Endodermal cell (in vitro differentiated cells): ENCODE measurements around the gene ITLN1. TPM values are rescaled to one million over a fixed set of nuclear protein-coding genes. Genes with fewer than 3 reads are reported as not detected.
A peak's percentile ranks its signal among the peaks of the same experiment; 100 is the strongest.

Experiments used
- DNase-seq: peaks from one replicate; pipeline ENCODE4 v3.0.0-alpha.2; 2017
- H3K27ac ChIP-seq: 2 replicates; pipeline ENCODE4 v1.5.1; 2013; ENCODE audit warnings: mild to moderate bottlenecking, low read depth, low read length, moderate library complexity
- H3K27me3 ChIP-seq: 2 replicates; pipeline ENCODE4 v1.6.1; 2013; ENCODE audit warnings: mild to moderate bottlenecking, low read length, moderate library complexity; ENCODE audit not compliant: insufficient read depth, control insufficient read depth, poor library complexity, severe bottlenecking
- H3K36me3 ChIP-seq: 2 replicates; pipeline ENCODE4 v1.7.0; 2013; ENCODE audit warnings: mild to moderate bottlenecking, low read length, moderate library complexity; ENCODE audit not compliant: control insufficient read depth, insufficient read depth
- H3K4me1 ChIP-seq: one replicate; pipeline ENCODE4 v1.7.0; 2013; ENCODE audit warnings: low read length; ENCODE audit not compliant: control insufficient read depth, insufficient read depth
- H3K4me3 ChIP-seq: 2 replicates; pipeline ENCODE4 v1.5.1; 2013; ENCODE audit warnings: mild to moderate bottlenecking, low read length, moderate library complexity
- H3K9ac ChIP-seq: 2 replicates; pipeline ENCODE4 v1.6.1; 2013; ENCODE audit warnings: mild to moderate bottlenecking, low read length, moderate library complexity; ENCODE audit not compliant: poor library complexity, severe bottlenecking; ENCODE audit errors: extremely low read depth
- H3K9me3 ChIP-seq: 2 replicates; pipeline ENCODE4 v1.6.1; 2013; ENCODE audit warnings: mild to moderate bottlenecking, low read length, moderate library complexity; ENCODE audit not compliant: control insufficient read depth
- H3K27ac Mint-ChIP-seq: 2 replicates; pipeline ENCODE4 v1.8.0; 2020; ENCODE audit warnings: mixed read lengths
- H3K27me3 Mint-ChIP-seq: 2 replicates; pipeline ENCODE4 v1.8.0; 2021; ENCODE audit warnings: mild to moderate bottlenecking, mixed read lengths; ENCODE audit not compliant: insufficient read depth
- H3K36me3 Mint-ChIP-seq: 2 replicates; pipeline ENCODE4 v1.8.0; 2020; ENCODE audit warnings: low read depth, mixed read lengths
- H3K4me1 Mint-ChIP-seq: 2 replicates; pipeline ENCODE4 v1.8.0; 2020; ENCODE audit warnings: mixed read lengths
- H3K4me3 Mint-ChIP-seq: 2 replicates; pipeline ENCODE4 v1.8.0; 2020; ENCODE audit warnings: mild to moderate bottlenecking, moderate library complexity, mixed read lengths
- H3K9me3 Mint-ChIP-seq: 2 replicates; pipeline ENCODE4 v1.8.0; 2020; ENCODE audit warnings: mild to moderate bottlenecking, mixed read lengths
- CTCF ChIP-seq: fragments of 200-600 bp; sonication (generic); conservative IDR thresholded peaks from 2 replicates; pipeline ENCODE4 v1.5.0; 2021; ENCODE audit warnings: antibody characterized with exemption, mild to moderate bottlenecking
- WGBS, 2 experiments: methylation state at CpG; one replicate each; pipeline versions ENCODE4 v1.1.5 to v1.1.7; 2013; ENCODE audit warnings: missing lambda C conversion rate in 2 of 2, mixed read lengths in 1 of 2; ENCODE audit not compliant: insufficient coverage in 1 of 2, insufficient read length in 1 of 2; 5-methylcytosine and 5-hydroxymethylcytosine counted together
- total RNA-seq, 2 donors: library from RNA; stranded (reverse); fragmentation: NEBNext Ultra II Directional in 1 of 2; extraction: Animal tissue kit (Norgen Biotek cat#: 25700) in 1 of 2; gene quantifications; 2 replicates in 1 of 2; 3 replicates in 1 of 2; pipeline ENCODE4 v1.2.1, GENCODE V29; 2021

Gene ITLN1
- total RNA-seq, 2 donors from 2014 or later, result 0.22 to 0.51 TPM

DNA sequence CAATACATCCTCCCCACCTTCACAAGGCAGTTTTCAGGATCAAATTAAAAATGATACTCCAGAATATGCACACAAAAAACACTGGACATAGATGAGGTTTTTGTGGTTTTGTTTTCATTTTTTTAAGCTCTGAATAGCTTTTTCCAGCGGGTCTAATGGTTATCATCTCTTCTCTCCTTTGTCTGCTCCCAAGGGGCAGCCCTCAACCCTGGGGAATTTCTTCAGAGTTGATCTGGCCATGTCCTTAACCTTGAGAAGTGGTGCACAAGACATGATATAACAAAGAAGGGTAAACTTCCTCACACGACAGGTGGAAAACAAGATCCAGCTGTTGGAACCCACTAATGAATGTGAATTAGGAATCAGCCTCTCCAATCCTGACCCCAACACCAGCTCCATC lies 20.8 kb downstream of the ITLN1 start:
- TF ChIP-seq CTCF, result no peak
- no peaks in the 10 kb centered on the region for H3K36me3 Mint-ChIP-seq
- no peaks in the 10 kb centered on the region for H3K9me3 Mint-ChIP-seq
- peaks cover 53% of the 10 kb centered on the region for H3K4me1 Mint-ChIP-seq
- DNase-seq, result no peak
- Histone ChIP-seq H3K4me1 (peaks cover 9% of the 10 kb centered on the region), H3K27ac (no peak overlapping the region), H3K27me3 (no peaks in the 10 kb centered on the region), H3K36me3 (no peaks in the 10 kb centered on the region), H3K4me3 (no peak overlapping the region), H3K9me3 (no peaks in the 10 kb centered on the region), H3K9ac (no peak overlapping the region)
- H3K27me3 Mint-ChIP-seq, result no peaks in the 10 kb centered on the region
- no peak overlapping the region for H3K4me3 Mint-ChIP-seq
- peak overlapping the region; percentile 26 for H3K27ac Mint-ChIP-seq
- 82 to 90% methylated on average over 2 of the region's 2 CpGs for WGBS, 2 experiments

DNA sequence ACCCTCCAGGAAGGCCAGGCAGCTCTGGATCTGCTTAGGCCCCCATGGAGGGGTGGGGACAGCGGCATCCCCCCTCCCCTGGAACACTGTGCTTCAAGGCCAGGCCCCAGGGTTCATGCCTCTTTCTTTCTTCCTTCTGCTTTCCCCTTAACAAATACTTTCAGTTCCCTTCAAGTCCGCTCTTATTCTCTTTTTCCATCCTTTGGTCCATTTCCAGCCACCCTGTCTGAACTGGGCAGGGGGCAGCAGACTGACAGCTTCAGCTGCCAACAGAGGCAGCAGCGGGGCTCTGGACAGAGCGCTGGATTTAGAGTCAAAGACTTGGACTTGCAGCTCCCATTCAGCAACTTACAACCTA lies 21.2 kb downstream of the ITLN1 start:
- Histone ChIP-seq H3K36me3 (no peaks in the 10 kb centered on the region), H3K4me3 (no peak overlapping the region), H3K9ac (no peak overlapping the region), H3K27ac (no peak overlapping the region), H3K9me3 (no peaks in the 10 kb centered on the region), H3K27me3 (no peaks in the 10 kb centered on the region), H3K4me1 (peaks cover 9% of the 10 kb centered on the region)
- peak overlapping the region; percentile 26 for H3K27ac Mint-ChIP-seq
- no peaks in the 10 kb centered on the region for H3K36me3 Mint-ChIP-seq
- no peaks in the 10 kb centered on the region for H3K27me3 Mint-ChIP-seq
- 84 to 95% methylated on average over 3 to 4 of the region's 4 CpGs for WGBS, 2 experiments
- H3K4me1 Mint-ChIP-seq, result peaks cover 52% of the 10 kb centered on the region
- peak; percentile 18 for TF ChIP-seq CTCF
- no peaks in the 10 kb centered on the region for H3K9me3 Mint-ChIP-seq
- no peak for DNase-seq
- H3K4me3 Mint-ChIP-seq, result no peak overlapping the region

DNA sequence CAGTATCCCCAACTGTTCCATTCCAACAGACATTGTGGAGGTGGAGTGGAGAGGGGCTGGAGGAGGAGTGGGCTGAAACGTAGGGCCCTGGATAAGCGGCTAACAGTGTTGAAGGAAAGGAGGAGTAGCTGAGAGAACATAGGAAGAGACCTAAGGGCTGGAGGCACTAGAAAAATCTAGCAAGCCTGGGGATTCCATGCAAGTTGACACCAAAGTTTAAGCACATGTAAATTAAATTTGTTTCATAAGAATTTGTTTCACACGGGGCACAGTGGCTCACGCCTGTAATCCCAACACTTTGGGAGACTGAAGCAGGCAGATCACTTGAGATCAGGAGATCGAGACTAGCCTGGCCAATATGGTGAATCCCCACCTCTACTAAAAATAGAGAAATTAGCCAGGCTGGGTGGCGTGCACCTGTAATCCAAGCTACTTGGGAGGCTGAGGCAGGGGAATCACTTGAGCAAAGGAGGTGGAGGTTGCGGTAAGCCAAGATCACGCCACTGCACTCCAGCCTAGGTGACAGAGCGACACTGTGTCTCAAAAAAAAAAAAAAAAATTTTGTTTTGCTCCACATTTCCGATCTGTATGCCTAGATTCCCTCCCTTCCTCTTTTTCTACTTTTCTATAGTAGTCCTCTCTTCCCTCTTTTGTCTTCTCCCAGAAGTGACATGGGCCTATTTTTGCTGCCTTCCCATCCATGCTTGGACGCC lies 21.8 kb downstream of the ITLN1 start:
- no peak overlapping the region for H3K27ac ChIP-seq
- Mint-ChIP-seq H3K27me3 (no peaks in the 10 kb centered on the region), H3K27ac (peak overlapping the region; percentile 35), H3K9me3 (no peaks in the 10 kb centered on the region), H3K4me3 (no peak overlapping the region), H3K36me3 (no peaks in the 10 kb centered on the region), H3K4me1 (peaks cover 52% of the 10 kb centered on the region)
- 86 to 94% methylated on average over 6 to 11 of the region's 11 CpGs for WGBS, 2 experiments
- H3K9me3 ChIP-seq, result no peaks in the 10 kb centered on the region
- H3K4me3 ChIP-seq, result no peak overlapping the region
- no peak overlapping the region for H3K9ac ChIP-seq
- no peaks in the 10 kb centered on the region for H3K27me3 ChIP-seq
- DNase-seq, result no peak
- peaks cover 8% of the 10 kb centered on the region for H3K4me1 ChIP-seq
- H3K36me3 ChIP-seq, result no peaks in the 10 kb centered on the region
- TF ChIP-seq CTCF, result no peak
